HG02884 (cell line): Measurements from ENCODE around the gene PSG4.
"Not testable (repeated sequence)": the region's sequence is repeated elsewhere in the genome, so short reads cannot be mapped to it uniquely, and the experiment has no call there.

ENCODE experiments used
- ATAC-seq: cut with Tn5 transposase; IDR thresholded peaks from one replicate; pipeline ENCODE4 v1.9.1; 2021; ENCODE audit warnings: mild to moderate bottlenecking, moderate library complexity; ENCODE audit not compliant: unreplicated experiment

Gene PSG4

DNA sequence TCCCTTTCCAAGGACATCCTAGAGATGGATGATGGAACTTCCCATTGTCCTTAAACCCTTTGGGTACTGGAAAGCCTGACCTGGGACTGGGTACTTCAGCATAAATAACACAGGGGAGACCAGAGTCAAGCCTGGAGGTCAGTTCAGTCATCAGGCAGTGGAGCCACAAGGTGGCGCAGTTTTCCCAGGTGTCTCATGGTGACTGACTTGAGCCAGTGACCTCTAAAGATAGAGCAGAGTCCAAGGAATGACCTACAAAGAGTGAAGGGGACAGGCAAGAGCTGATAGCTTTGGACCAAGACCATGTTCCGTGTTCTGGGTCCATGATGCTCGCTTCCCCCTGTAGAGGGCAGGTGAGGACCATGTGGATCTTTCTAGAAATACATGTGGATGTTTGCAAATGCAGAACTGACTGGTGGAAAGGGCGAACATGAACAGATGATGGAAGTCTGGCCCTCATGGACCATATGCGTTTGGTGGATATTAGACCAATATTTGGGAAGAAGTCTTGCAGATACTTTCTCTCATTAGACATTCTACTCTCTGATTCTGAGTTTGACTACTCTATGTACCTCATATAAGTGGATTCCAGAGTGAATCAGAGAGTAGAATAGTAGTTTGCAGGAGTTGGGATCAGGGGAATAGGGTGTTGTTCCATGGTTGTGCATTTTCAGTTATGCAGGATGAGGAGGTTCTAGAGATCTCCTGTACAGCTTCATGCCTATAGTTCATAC, 6.6 kb downstream of the PSG4 start:
- not testable (repeated sequence) for ATAC-seq

DNA sequence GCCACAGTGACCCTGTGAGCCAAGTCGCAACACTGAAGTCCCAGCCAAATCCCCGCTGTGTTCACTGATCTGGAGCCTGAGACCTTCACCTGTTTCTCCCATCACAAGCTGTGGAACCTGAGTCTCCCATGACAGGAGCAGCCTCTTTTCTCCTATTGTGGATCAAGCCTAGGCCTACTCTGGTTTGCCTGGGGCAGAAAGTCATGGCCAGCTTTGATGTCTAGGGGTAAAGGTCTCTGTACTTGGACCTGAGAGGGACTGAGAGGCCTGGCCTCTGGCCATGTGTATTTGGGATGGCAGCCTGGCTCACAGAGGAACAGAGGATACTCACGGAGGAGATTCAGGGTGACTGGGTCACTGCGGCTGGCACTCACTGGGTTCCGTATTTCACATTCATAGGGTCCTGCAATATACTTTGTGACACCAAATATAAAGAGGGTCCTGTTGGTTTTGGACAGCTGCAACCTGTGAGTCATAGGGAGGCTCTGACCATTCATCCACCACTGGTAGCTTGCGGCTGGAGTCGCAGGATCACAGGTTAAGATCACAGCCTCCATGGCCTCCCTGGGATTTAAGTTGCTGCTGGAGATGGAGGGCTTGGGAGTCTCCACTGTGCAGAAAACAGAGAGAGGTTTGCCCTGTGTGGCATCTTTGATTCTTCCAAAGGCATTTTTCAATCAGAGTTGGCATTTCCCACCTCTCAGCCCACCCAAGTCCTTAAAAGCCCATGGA, 7.6 kb downstream of the PSG4 start:
- not testable (repeated sequence) for ATAC-seq

DNA sequence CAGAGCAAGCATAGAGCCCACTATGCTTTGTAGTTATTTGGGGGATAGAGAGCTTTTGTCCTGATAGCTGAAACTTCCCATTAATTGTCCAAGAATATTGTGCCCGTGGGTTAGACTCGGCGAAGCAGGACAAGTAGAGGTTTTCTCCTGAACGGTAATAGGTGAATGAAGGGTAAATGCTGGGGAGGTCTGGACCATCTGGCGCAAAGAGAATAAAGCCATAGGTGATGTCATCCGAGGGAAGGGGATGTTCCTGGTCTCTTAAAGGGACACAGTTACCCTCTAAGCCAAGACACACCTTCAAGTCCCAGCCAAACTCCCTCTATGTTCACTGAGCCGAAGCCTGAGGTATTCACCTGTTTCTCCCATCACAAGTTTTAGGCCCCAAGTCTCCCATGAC, 11.0 kb downstream of the PSG4 start:
- ATAC-seq: not testable (repeated sequence)

DNA sequence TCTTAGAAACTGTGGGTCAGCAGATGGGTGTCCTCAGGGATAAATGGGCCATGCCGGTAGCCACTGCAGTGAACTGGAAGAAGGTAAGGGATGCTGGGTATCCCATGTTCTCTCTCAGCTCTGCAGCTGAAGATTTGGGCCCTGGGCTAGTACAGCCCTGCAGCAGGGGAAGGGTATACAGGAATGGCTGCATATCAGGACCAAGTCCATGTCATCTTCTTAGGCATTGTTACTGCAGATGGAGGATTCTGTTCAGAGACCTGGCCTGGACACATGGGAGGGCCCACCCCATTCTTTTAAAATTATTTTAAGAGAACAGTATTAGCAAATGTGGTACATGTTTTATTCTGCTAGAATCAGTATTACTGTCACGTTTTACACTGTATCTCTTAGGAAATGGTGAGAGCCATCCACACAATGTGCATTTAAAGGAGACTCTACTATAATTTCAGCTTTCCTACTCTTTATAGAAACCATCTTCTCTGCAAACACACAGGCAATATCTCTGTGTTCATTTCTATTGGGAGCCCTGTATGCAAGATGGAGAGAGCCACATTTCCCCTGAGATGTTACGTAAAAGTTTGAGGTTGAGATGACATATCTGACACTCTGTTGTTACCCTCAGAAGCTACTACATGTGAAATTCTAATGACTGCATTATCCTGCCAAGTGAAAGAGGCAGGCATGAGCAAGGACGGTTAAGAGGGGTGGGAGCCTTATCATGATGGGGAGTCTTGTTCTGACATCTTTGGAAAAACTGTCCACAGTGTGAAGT, 12.9 kb downstream of the PSG4 start:
- ATAC-seq: not testable (repeated sequence)

DNA sequence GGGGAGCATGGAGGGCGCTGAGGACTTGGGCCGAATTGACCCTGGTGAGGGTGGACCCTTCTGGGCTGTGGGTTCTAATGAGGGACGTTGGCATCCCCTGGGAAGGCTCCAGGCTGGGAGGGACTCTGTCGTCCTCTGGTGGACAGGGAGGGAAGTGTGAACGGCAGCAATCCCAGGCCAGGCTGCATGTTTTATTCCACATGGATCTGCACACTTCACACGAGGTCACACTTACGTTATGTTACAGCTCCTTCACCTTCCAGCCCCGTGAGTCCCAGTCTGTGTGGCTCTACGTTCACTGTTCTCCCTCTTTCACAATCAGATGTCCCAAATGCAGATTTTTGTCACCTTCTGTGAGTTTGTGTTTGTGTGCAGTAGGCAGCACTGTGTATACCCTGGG, 17.3 kb downstream of the PSG4 start:
- not testable (repeated sequence) for ATAC-seq

DNA sequence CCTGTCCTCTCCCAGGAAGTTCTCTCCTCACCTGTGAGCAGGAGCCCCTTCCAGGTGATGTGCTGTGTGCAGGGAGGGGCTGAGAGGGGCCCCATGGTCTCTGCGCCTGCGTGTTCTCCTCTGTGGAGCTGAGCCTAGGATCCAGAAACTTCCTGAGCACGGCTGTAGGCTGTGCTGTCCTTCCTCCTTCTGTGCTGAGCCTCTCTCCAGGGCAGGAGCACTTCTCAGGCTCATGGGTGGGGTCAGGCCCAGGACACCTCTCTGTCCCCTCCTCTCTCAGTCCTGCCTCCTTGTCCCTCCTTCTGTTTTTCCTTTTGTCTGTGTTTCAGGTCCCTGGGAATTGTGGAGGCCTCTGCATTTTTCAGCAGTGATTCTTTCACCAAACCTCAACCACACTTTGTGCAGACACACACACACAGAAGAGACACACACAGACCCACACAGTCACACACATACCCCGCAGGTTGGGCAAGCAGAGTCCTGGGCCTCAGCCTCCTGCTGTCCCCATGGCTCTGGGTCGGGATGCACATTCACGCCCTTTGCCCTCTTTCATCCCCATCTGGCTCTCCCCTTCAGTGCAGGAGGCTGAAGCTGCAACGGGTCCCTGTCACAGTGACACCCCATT, 19.0 kb downstream of the PSG4 start, which contains the start of gene PSG5:
Gene PSG5 (minus strand): TSS at position 226 of the 625 bp plus-strand sequence. CDS start 131 bp downstream, at position 95.
- not testable (repeated sequence) for ATAC-seq

DNA sequence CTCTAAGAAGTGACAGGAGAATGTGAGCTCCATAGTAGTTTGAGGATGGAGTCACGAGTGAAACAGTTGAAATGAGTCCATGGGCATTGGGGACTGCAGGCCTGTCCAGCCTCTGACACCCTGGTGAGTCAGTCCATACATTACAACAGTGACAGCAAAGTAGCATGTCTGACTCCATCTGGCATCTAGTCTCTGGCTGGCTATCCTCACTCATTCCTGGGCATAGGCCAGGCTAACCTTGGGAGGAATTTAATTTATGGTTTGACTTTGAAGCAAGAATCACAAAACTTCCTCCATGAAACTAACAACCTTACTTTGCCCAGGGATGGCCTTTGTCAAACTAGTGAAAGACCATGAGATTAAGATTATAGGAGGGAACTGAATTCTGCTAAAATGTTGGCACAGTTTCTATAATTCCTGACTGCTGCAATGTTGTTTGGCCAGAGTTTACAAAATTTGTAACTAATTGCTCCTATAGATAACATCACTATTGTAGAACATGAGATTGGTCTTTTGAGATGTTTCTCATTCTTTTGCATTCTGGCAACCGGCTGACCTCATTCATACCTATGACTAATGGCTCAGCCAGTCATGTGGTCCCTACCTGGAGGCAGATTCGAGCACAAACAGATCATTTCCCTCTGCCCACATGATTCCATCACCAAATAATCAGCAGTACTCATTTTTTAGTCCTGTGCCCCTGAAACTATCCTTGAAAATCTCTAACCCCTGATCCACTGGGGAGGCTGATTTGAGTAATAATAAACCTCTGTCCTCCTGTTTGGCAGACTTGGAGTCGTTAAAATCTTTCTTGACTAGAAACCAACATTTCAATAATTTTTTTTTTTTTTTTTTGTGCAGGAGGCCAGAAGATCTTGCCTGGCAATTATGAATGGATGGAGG, 23.3 kb downstream of the PSG4 start:
- ATAC-seq: not testable (repeated sequence)

DNA sequence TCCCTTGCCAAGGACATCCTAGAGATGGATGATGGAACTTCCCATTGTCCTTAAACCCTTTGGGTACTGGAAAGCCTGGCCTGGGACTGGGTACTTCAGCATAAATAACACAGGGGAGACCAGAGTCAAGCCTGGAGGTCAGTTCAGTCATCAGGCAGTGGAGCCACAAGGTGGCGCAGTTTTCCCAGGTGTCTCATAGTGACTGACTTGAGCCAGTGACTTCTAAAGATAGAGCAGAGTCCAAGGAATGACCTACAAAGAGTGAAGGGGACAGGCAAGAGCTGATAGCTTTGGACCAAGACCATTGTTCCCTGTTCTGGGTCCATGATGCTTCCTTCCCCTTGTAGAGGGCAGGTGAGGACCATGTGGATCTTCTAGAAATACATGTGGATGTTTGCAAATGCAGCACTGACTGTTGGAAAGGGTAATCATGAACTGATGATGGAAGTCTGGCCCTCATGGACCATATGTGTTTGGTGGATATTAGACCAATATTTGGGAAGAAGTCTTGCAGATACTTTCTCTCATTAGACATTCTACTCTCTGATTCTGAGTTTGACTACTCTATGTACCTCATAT, 25.8 kb downstream of the PSG4 start:
- not testable (repeated sequence) for ATAC-seq

DNA sequence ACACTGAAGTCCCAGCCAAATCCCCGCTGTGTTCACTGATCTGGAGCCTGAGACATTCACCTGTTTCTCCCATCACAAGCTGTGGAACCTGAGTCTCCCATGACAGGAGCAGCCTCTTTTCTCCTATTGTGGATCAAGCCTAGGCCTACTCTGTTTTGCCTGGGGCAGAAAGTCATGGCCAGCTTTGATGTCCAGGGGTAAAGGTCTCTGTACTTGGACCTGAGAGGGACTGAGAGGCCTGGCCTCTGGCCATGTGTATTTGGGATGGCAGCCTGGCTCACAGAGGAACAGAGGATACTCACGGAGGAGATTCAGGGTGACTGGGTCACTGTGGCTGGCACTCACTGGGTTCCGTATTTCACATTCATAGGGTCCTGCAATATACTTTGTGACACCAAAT, 26.9 kb downstream of the PSG4 start:
- ATAC-seq: not testable (repeated sequence)

DNA sequence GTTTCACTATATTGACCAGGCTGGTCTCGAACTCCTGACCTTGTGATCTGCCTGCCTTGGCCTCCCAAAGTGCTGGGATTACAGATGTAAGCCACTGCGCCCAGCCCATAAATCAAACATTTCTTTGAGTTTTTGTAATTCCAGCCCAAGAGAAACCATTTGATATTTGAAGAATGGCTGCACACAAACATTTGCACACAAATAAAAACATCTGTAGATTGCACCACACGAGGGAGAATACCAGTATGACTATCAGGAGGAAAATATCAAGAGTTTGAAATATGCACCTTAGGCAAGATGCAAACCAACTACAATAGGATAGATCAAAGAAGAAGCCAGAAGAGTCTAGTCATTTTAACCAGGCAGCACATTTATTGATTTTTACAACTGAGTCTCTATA, 39.5 kb downstream of the PSG4 start:
- not testable (repeated sequence) for ATAC-seq

DNA sequence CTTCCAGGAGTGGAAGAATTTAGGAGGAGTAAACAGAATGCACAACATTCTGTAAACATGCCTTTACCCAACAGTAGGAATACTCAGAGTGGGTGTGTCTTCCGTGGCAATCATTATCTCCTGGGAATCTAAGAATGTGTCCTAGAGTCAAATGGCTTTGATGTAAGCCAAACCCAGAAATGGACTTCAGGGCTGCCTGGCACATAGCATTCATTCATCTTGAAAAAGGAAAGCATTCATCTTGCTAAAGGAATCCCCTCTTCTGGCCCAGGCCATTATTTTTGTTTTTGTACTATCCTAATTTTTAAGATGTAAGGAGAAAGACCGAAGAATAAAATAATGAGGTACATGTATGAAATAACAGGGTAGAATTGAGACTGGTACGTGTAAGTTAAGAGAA, 42.3 kb downstream of the PSG4 start:
- not testable (repeated sequence) for ATAC-seq

DNA sequence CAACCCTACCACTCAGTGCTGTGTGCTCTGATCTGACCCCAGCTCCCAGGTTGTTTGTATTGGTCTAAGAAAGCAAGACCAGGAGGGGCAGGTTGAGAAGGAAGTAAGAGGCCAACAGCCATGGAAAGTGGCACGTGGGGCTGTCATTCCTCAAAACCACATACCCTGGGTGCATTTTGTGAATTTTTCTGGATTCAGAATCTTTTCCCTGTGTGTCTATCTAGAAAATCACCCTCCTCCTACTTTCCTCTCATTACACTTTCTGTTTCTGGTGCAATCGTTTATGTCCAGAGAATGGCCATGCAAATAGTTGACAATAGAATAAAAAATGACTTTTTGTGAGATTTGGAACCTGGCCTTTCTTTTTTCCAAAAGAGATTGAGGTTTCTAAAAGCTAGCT, 43.2 kb downstream of the PSG4 start:
- not testable (repeated sequence) for ATAC-seq

DNA sequence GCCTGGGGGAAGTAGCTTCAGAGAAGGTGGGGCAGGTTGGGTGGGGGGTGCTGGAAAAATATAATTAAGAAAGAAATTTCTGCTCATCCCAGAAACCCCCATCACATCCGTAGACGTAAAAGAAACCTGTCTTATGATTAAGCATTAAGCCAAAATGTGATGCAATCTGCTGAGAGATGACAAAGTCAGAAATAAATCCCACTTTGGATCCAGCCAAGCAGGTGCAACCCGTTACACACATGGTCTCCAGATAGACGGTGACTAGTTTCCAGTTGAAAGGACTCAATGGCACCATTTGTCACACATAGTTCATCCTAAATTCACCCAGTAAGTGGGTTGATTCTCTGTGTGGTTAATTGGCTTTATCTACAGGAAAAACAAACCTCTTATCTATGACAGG, 53.2 kb downstream of the PSG4 start:
- ATAC-seq: no peak

DNA sequence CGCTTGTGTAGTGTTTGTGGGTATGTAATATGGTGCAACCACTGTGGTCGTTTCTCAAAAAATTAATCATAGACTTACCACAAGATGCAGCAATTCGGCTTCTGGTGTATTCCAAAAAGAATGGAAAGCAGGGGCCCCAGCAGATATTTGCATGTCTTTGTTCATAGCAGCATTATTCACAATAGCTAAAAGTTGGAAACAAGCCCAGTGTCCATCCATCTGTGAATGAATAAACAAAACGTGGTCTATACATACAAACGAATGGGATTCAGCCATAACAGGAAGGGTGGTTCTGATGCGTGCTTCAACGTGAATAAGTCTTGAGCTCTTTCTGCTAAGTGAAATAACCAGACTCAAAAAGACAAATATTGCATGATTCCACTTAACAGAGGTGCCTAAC, 55.6 kb downstream of the PSG4 start:
- ATAC-seq: not testable (repeated sequence)

DNA sequence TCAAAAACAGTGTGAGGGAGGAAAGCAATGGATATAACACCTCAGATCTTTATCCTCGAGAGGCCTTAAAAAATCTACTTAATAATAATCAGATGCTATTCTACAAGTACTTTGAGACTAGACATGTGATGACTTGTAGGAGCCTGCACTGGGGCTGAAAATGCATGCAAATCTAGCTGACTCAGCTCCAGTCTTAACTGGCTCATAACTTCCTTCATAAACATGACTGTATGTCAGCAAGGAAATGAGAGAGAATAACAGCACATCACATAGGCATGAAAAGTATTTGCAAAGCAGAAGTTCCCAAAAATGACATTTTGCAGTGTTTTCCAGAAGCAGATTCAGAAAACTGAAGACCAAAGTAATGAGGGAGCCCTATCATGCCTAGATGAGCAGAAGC, 57.2 kb downstream of the PSG4 start:
- ATAC-seq: no peak
